H1 (cell line): Measurements from ENCODE around the gene SERINC1. TPM values are rescaled to one million over a fixed set of nuclear protein-coding genes. Genes with fewer than 3 reads are reported as not detected.

Source experiments
- CTCF ChIA-PET: fragments of 300-600 bp; sonication (Branson Sonifier 250); formaldehyde crosslinking; loops from one replicate; lab custom pipeline; 2021; ENCODE audit not compliant: partially characterized antibody; lab: Charles Lee
- POLR2A ChIA-PET: fragments of 300-600 bp; sonication (Branson Sonifier 250); formaldehyde crosslinking; loops from one replicate; lab custom pipeline; 2021; ENCODE audit warnings: inconsistent platforms; ENCODE audit not compliant: partially characterized antibody; lab: Charles Lee
- DNase-seq, 2 experiments: peaks; one replicate each; pipeline versions ENCODE4 v3.0.0 to v3.0.0-alpha.2; 2010 to 2022; ENCODE audit warnings: low spot score in 2 of 2, low read depth in 1 of 2, mixed read lengths in 1 of 2
- FAIRE-seq: peaks from 2 replicates; lab custom pipeline; 2011; peaks lifted over from hg19 to GRCh38; lab: Jason Lieb, UNC
- H2AFZ ChIP-seq: 2 replicates; pipeline ENCODE4 v1.8.1; 2012; ENCODE audit warnings: low read length, inconsistent platforms
- H2AK5ac ChIP-seq: 2 replicates; pipeline ENCODE4 v1.6.1; 2013; ENCODE audit warnings: low read depth, low read length
- H2BK120ac ChIP-seq: replicated peaks from 2 replicates; pipeline ENCODE3; 2013; ENCODE audit warnings: low read depth, low read length, inconsistent platforms
- H2BK12ac ChIP-seq: 2 replicates; pipeline ENCODE4 v1.6.1; 2013; ENCODE audit warnings: low read depth, low read length
- H2BK15ac ChIP-seq: 2 replicates; pipeline ENCODE4 v1.6.1; 2013; ENCODE audit warnings: low read length
- H2BK20ac ChIP-seq: 2 replicates; pipeline ENCODE4 v1.6.1; 2013; ENCODE audit warnings: low read length
- H2BK5ac ChIP-seq: 2 replicates; pipeline ENCODE4 v1.6.1; 2013; ENCODE audit warnings: low read depth, low read length
- H3K14ac ChIP-seq: 2 replicates; pipeline ENCODE4 v1.6.1; 2013; ENCODE audit warnings: inconsistent platforms; ENCODE audit not compliant: insufficient read length
- H3K18ac ChIP-seq: 2 replicates; pipeline ENCODE4 v1.6.1; 2013; ENCODE audit warnings: low read length; ENCODE audit errors: extremely low read depth
- H3K23ac ChIP-seq: 2 replicates; pipeline ENCODE4 v1.6.1; 2013; ENCODE audit warnings: inconsistent platforms; ENCODE audit not compliant: insufficient read length
- H3K23me2 ChIP-seq: 2 replicates; pipeline ENCODE4 v1.6.1; 2013; ENCODE audit warnings: low read depth, low read length
- H3K27ac ChIP-seq: 2 replicates; pipeline ENCODE4 v1.6.1; 2011; ENCODE audit warnings: low read depth, low read length, inconsistent platforms
- H3K27me3 ChIP-seq, 4 experiments: replicated peaks in 1 of 4; 1 replicate in 1 of 4; 2 replicates in 3 of 4; pipeline versions ENCODE4 v1.6.1 to v1.8.1; 2011 to 2013; ENCODE audit warnings: low read length in 3 of 4, mild to moderate bottlenecking in 3 of 4, inconsistent platforms in 2 of 4, mixed read lengths in 2 of 4, moderate library complexity in 1 of 4; ENCODE audit not compliant: control insufficient read depth in 3 of 4, insufficient read depth in 3 of 4; ENCODE audit errors: extremely low read depth in 1 of 4
- H3K36me3 ChIP-seq, 4 experiments: 2 replicates each; pipeline versions ENCODE4 v1.6.1 to v1.8.1; 2011 to 2013; ENCODE audit warnings: mild to moderate bottlenecking in 4 of 4, low read length in 3 of 4, moderate library complexity in 2 of 4, control low read depth in 1 of 4, inconsistent platforms in 1 of 4; ENCODE audit not compliant: insufficient read depth in 4 of 4, control insufficient read depth in 2 of 4
- H3K4ac ChIP-seq: replicated peaks from 2 replicates; pipeline ENCODE3; 2013; ENCODE audit warnings: low read length, low read depth, mixed read lengths, inconsistent platforms; ENCODE audit not compliant: insufficient read length
- H3K4me1 ChIP-seq, 4 experiments: replicated peaks in 1 of 4; 1 replicate in 1 of 4; 2 replicates in 3 of 4; pipeline versions ENCODE4 v1.6.1 to v1.8.1; 2011 to 2013; ENCODE audit warnings: low read length in 3 of 4, inconsistent platforms in 2 of 4, mixed read lengths in 1 of 4; ENCODE audit not compliant: insufficient read depth in 4 of 4, control insufficient read depth in 3 of 4
- H3K4me2 ChIP-seq, 2 experiments: 2 replicates each; pipeline versions ENCODE4 v1.6.1 to v1.8.1; 2011 to 2013; ENCODE audit warnings: low read depth in 2 of 2, low read length in 2 of 2, control low read depth in 1 of 2, inconsistent platforms in 1 of 2, mild to moderate bottlenecking in 1 of 2; ENCODE audit not compliant: insufficient read depth in 1 of 2
- H3K4me3 ChIP-seq, 4 experiments: fragments of 200-600, 300-600 bp in 1 of 4; sonication (generic), shearing (Covaris generic), sonication (Bioruptor Twin) in 1 of 4; 2 replicates each; pipeline versions ENCODE4 v1.5.1 to v1.8.1; 2011 to 2016; ENCODE audit warnings: low read length in 4 of 4, low read depth in 3 of 4, control low read depth in 2 of 4, inconsistent platforms in 2 of 4, mild to moderate bottlenecking in 2 of 4, mixed read lengths in 1 of 4, moderate library complexity in 1 of 4; ENCODE audit not compliant: insufficient read depth in 2 of 4; ENCODE audit errors: extremely low read depth in 1 of 4
- H3K56ac ChIP-seq: replicated peaks from 2 replicates; pipeline ENCODE3; 2013; ENCODE audit warnings: low read depth, mild to moderate bottlenecking, mixed read lengths, low read length, inconsistent platforms; ENCODE audit not compliant: insufficient read length
- H3K79me1 ChIP-seq: 2 replicates; pipeline ENCODE4 v1.6.1; 2013; ENCODE audit warnings: low read depth, low read length, control low read depth
- H3K79me2 ChIP-seq, 2 experiments: 2 replicates each; pipeline versions ENCODE4 v1.6.1 to v1.8.1; 2012 to 2013; ENCODE audit warnings: low read length in 2 of 2, mild to moderate bottlenecking in 2 of 2, inconsistent platforms in 1 of 2; ENCODE audit not compliant: insufficient read depth in 2 of 2, control insufficient read depth in 1 of 2
- H3K9ac ChIP-seq, 4 experiments: replicated peaks in 1 of 4; 1 replicate in 1 of 4; 2 replicates in 3 of 4; pipeline versions ENCODE4 v1.6.1 to v1.8.1; 2011 to 2013; ENCODE audit warnings: low read depth in 3 of 4, low read length in 3 of 4, control low read depth in 2 of 4, mild to moderate bottlenecking in 2 of 4, moderate library complexity in 2 of 4, inconsistent platforms in 1 of 4; ENCODE audit errors: extremely low read depth in 1 of 4
- H3K9me3 ChIP-seq, 2 experiments: 2 replicates each; pipeline versions ENCODE4 v1.6.1 to v1.8.1; 2012 to 2013; ENCODE audit warnings: mild to moderate bottlenecking in 2 of 2, moderate library complexity in 2 of 2, control low read depth in 1 of 2, inconsistent platforms in 1 of 2, low read depth in 1 of 2, low read length in 1 of 2, mixed read lengths in 1 of 2; ENCODE audit not compliant: insufficient read depth in 2 of 2
- H4K20me1 ChIP-seq, 2 experiments: replicated peaks in 1 of 2; 2 replicates each; pipeline versions ENCODE3 to v1.8.1; 2011 to 2013; ENCODE audit warnings: inconsistent platforms in 2 of 2, low read length in 2 of 2, mild to moderate bottlenecking in 1 of 2; ENCODE audit not compliant: insufficient read depth in 2 of 2, control insufficient read depth in 1 of 2
- H4K5ac ChIP-seq: 2 replicates; pipeline ENCODE4 v1.6.1; 2013; ENCODE audit warnings: low read length, low read depth, mixed read lengths, inconsistent platforms; ENCODE audit not compliant: insufficient read length
- H4K8ac ChIP-seq: 2 replicates; pipeline ENCODE4 v1.8.0; 2013; ENCODE audit warnings: mild to moderate bottlenecking, moderate library complexity, low read length, inconsistent platforms; ENCODE audit not compliant: insufficient read depth; ENCODE audit errors: extremely low read depth
- H4K91ac ChIP-seq: replicated peaks from 2 replicates; pipeline ENCODE3; 2013; ENCODE audit warnings: low read length, mixed read lengths, inconsistent platforms; ENCODE audit not compliant: insufficient read length
- WGBS, 2 experiments: shearing (Covaris generic) in 1 of 2; methylation state at CpG; one replicate each; pipeline versions ENCODE4 v1.1.6 to v1.1.7; 2013 to 2015; ENCODE audit warnings: low lambda C conversion rate in 2 of 2, mixed read lengths in 2 of 2, inconsistent platforms in 1 of 2, low coverage in 1 of 2, missing lambda C conversion rate in 1 of 2; ENCODE audit not compliant: insufficient replicate concordance in 2 of 2, insufficient coverage in 1 of 2, insufficient read length in 1 of 2; ENCODE audit errors: extremely low coverage in 1 of 2, missing lambda C conversion rate in 1 of 2; 5-methylcytosine and 5-hydroxymethylcytosine counted together
- polyA plus RNA-seq, 7 experiments: library from polyadenylated mRNA; depleted of rRNA in 3 of 7; stranded (reverse) in 5 of 7; unstranded in 2 of 7; fragments of >200 nt in 5 of 7; fragments of 200-250 nt in 2 of 7; gene quantifications; 1 replicate in 5 of 7; 2 replicates in 1 of 7; 4 replicates in 1 of 7; pipeline versions ENCODE4 v1.2.1 to v1.2.3, GENCODE V29; 2011 to 2013; ENCODE audit warnings: missing spikeins in 2 of 7, mixed read lengths in 2 of 7
- total RNA-seq: library from RNA; stranded (reverse); fragmentation: NEBNext Ultra II Directional; extraction: Animal tissue kit (Norgen Biotek cat#: 25700); gene quantifications from 2 replicates; pipeline ENCODE4 v1.2.1, GENCODE V29; 2021
- TF ChIP-seq, protein P1 (sequence below), 3 experiments: IDR thresholded peaks; 1 replicate in 2 of 3; 2 replicates in 1 of 3; pipeline versions ENCODE4 v1.5.1 to v1.6.1; 2011; ENCODE audit warnings: low read length in 3 of 3, mild to moderate bottlenecking in 3 of 3, inconsistent platforms in 2 of 3, low read depth in 1 of 3, moderate library complexity in 1 of 3; ENCODE audit not compliant: insufficient read depth in 1 of 3; ENCODE audit errors: control extremely low read depth in 1 of 3

The SERINC1 gene
- total and polyA plus RNA-seq, 2 of the 8 experiments (the other 6 are each of a cell fraction or from before 2014, with no cell fraction given): 15.4 to 38.6 TPM

DNA sequence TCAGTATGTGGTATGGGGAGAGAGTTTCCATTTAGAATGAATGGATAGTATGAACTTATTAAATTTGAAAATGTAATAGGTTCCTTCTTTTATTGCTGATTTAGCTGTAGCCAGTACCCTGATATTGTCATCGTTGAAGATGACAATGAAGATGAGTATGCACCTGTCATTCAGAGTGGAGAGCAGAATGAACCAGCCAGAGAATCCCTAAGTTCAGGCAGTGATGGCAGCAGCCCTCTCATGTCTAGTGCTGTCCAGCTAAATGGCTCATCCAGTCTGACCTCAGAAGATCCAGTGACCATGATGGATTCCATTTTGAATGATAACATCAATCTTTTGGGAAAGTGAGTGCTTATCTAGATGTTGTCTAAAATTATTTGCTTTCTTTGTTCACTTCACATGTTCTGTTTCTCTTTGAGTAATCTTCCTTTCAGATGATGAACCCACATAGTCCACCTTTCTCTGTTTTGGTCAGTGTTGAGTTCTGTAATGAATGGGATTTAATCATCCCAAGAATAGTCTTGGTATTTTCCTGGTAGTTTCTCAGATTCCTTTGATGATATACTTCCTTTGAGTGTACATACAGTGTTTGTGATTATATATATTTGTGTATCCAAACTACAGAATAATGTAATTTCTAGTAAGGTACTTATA lies 48.9 kb downstream of the SERINC1 start:
- Histone ChIP-seq H3K23me2 (no peaks in the 10 kb centered on the region), H2BK5ac (no peak overlapping the region), H3K79me2 (no peaks in the 10 kb centered on the region), H3K27ac (no peak overlapping the region), H4K5ac (no peak overlapping the region), H3K4ac (no peak overlapping the region), H3K14ac (no peak overlapping the region), H3K27me3 (no peaks in the 10 kb centered on the region), H4K91ac (no peak overlapping the region), H3K23ac (no peak overlapping the region), H2BK20ac (no peak overlapping the region), H2BK120ac (no peak overlapping the region), H2BK15ac (no peak overlapping the region), H3K79me1 (no peaks in the 10 kb centered on the region), H3K9me3 (no peaks in the 10 kb centered on the region)
- POLR2A ChIA-PET: no interaction called here
- no peak for FAIRE-seq
- TF ChIP-seq, protein P1, sequence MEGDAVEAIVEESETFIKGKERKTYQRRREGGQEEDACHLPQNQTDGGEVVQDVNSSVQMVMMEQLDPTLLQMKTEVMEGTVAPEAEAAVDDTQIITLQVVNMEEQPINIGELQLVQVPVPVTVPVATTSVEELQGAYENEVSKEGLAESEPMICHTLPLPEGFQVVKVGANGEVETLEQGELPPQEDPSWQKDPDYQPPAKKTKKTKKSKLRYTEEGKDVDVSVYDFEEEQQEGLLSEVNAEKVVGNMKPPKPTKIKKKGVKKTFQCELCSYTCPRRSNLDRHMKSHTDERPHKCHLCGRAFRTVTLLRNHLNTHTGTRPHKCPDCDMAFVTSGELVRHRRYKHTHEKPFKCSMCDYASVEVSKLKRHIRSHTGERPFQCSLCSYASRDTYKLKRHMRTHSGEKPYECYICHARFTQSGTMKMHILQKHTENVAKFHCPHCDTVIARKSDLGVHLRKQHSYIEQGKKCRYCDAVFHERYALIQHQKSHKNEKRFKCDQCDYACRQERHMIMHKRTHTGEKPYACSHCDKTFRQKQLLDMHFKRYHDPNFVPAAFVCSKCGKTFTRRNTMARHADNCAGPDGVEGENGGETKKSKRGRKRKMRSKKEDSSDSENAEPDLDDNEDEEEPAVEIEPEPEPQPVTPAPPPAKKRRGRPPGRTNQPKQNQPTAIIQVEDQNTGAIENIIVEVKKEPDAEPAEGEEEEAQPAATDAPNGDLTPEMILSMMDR (IDR thresholded peaks at IDR 0.05; ENCODE audit: control extremely low read depth in 1 of 3, insufficient read depth in 1 of 3, low read depth in 1 of 3, low read length in 3 of 3): no peak
- TF ChIP-seq, all 59 proteins: peak for 0
- Histone ChIP-seq H3K4me1 (no peaks in the 10 kb centered on the region), H3K4me2 (no peak overlapping the region), H2BK12ac (no peak overlapping the region), H2AFZ (no peak overlapping the region), H4K8ac (no peak overlapping the region), H2AK5ac (no peak overlapping the region), H3K4me3 (no peak overlapping the region), H3K56ac (no peak overlapping the region), H3K9ac (no peak overlapping the region), H3K18ac (no peak overlapping the region), H4K20me1 (peaks cover 0 to 3% of the 10 kb centered on the region in 2 experiments), H3K36me3 (peaks cover 0 to 43% (median 19%) of the 10 kb centered on the region in 4 experiments; a peak in 5 of 8 replicates)
- 92% methylated on average over 1 of the region's 1 CpG; no CpG with 5 or more reads in 1 of the 2 experiments for WGBS, 2 experiments
- DNase-seq: no peak
- CTCF ChIA-PET: interaction anchor here (0.8 kb wide), 1 partner anchor 222 kb away, joined by 3 read pairs; no protein-coding TSS in a partner anchor
